ENCODE measurements around the gene TIGD7. TPM values are rescaled to one million over a fixed set of nuclear protein-coding genes. Genes with fewer than 3 reads are reported as not detected.

TIGD7 gene
- total RNA-seq, 4 donors from 2014 or later = 1.2 to 14.9 (median 2.9) TPM

DNA sequence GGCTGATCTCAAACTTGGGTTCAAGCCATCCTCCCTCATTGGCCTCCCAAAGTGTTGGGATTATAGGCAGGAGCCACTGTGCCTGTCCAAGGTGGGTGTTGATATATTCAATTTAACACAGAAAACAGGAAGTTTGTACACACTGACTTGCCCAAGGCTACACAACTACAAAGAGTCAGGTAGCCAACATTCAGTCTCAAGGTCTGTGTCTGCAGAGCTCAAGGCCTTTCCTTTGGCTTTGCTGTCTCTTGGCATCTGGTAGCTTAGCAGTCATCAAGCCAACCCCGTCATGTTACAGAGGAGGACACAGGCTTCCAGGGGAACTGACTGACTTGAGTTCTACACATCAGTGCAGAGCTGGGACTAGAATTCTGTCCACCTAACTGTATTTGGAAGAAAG is 36.9 kb downstream of the TIGD7 start:
- no peak for DNase-seq
- Histone ChIP-seq H3K27ac (no peak overlapping the region), H3K36me3 (no peaks in the 10 kb centered on the region), H3K9me3 (no peaks in the 10 kb centered on the region), H3K4me3 (no peak overlapping the region), H3K4me1 (peaks cover 0 to 9% (median 0%) of the 10 kb centered on the region in 4 donors), H3K27me3 (no peaks in the 10 kb centered on the region)
- TF ChIP-seq CTCF (IDR thresholded peaks at IDR 0.05) (no peak), POLR2A (IDR thresholded peaks at IDR 0.05) (no peak)

GRCh38 chr16:3266873-3267537 is 38.2 kb downstream of the TIGD7 start:
- Histone ChIP-seq H3K27me3 (no peaks in the 10 kb centered on the region), H3K9me3 (no peaks in the 10 kb centered on the region), H3K4me1 (peaks cover 0 to 9% (median 0%) of the 10 kb centered on the region in 4 donors), H3K36me3 (no peaks in the 10 kb centered on the region), H3K4me3 (no peak overlapping the region), H3K27ac (no peak overlapping the region)
- TF ChIP-seq CTCF (IDR thresholded peaks at IDR 0.05) (peak in 5 of 6 experiments; percentile 19 to 34 (median 30)), POLR2A (IDR thresholded peaks at IDR 0.05) (no peak)
- DNase-seq = no peak

DNA sequence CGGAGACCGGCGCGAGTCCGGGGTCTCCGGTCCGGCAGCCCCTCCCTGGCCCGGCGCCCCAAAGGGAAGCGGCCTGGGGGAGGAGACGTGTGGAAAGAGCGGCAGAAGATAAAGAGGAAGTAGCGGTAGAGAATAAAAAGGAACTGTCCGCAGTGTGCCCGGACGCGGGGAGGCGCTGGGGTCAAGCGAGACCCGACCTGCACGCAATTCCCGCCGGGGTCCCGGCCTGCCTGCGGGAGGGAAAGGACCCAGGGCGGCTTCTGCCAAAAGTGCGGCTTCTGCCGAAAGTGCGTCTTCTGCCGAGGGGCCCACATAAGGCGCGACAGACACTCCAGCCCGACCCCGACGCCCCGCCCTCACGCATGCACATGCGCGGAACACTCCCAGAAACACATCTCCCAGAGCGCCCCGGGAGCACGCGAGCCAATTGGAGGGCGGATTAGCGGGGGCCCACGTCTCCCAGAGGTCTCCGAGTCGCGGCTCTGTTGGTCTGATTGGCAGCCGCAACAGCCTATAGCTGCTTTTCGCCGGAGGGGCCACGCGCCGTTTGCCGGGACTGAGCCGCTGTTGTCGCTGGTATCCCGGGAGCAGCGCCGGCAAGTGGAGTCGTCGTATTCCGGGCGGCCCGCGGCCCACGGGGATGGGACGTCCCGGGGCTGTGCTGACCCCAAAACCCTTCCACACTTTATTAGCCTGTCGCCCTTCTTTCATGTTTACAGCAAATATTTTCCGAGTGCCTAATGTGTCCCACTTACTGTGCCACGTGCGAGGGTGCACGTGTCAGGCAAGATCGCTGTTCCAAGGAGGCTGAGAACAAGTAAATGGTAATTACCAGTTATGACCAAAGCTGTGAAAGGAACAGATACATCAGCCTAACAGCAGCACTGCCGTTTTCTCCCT is 40.8 kb downstream of the TIGD7 start:
- peak; percentile 94 to 98 (median 95) for DNase-seq
- Histone ChIP-seq H3K27ac (peak overlapping the region; percentile 93 to 99 (median 98)), H3K36me3 (no peaks in the 10 kb centered on the region), H3K9me3 (no peaks in the 10 kb centered on the region), H3K27me3 (no peaks in the 10 kb centered on the region), H3K4me3 (peak overlapping the region; percentile 61 to 85 (median 70)), H3K4me1 (peaks cover 0 to 9% (median 0%) of the 10 kb centered on the region in 4 donors)
- TF ChIP-seq POLR2A (IDR thresholded peaks at IDR 0.05) (peak; percentile 72 to 76), CTCF (IDR thresholded peaks at IDR 0.05) (peak in 4 of 6 experiments; percentile 17 to 49 (median 40))

GRCh38 chr16:3262517-3262916 is 42.7 kb downstream of the TIGD7 start:
- H3K27ac ChIP-seq = no peak overlapping the region
- no peak for DNase-seq
- H3K9me3 ChIP-seq = no peaks in the 10 kb centered on the region
- TF ChIP-seq POLR2A (IDR thresholded peaks at IDR 0.05) = no peak
- no peak for TF ChIP-seq CTCF (IDR thresholded peaks at IDR 0.05)
- no peak overlapping the region for H3K4me3 ChIP-seq
- H3K4me1 ChIP-seq = peaks cover 0 to 9% (median 0%) of the 10 kb centered on the region in 4 donors
- H3K27me3 ChIP-seq = no peaks in the 10 kb centered on the region
- no peaks in the 10 kb centered on the region for H3K36me3 ChIP-seq

DNA sequence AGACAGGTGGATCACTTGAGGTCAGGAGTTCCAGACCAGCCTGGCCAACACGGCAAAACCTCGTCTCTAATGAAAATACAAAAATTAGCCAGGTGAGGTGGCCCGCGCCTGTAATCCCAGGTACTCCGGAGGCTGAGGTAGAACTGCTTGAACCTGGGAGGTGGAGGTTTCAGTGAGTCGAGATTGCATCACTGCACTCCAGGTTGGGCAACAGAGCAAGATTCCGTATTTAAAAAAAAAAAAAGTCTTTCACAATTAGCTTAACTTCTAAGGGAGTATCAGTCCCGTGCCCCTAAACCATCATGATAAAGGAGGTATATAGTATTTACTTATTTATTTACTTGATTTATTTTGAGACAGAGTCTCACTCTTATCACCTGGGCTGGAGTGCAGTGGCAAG is 45.4 kb downstream of the TIGD7 start:
- no peak overlapping the region for H3K4me3 ChIP-seq
- H3K36me3 ChIP-seq = no peaks in the 10 kb centered on the region
- no peak for DNase-seq
- H3K27ac ChIP-seq = peak overlapping the region in 1 of 4 donors; percentile 19
- no peaks in the 10 kb centered on the region for H3K9me3 ChIP-seq
- no peaks in the 10 kb centered on the region for H3K27me3 ChIP-seq
- H3K4me1 ChIP-seq = peaks cover 0 to under 1% (median 0%) of the 10 kb centered on the region in 4 donors
- TF ChIP-seq POLR2A (IDR thresholded peaks at IDR 0.05) = no peak
- TF ChIP-seq CTCF (IDR thresholded peaks at IDR 0.05) = no peak
